ENCODE results near the gene ORM2. TPM values are rescaled to one million over a fixed set of nuclear protein-coding genes. Genes with fewer than 3 reads are reported as not detected.
"Not testable (repeated sequence)": the region's sequence is repeated elsewhere in the genome, so short reads cannot be mapped to it uniquely, and the experiment has no call there.

The ORM2 gene
- polyA plus RNA-seq, 1 of the 3 experiments (the other 2 are of a cell fraction) = not detected

GRCh38 chr9:114322831-114323531 lies 6.7 kb upstream of the ORM2 start, which contains the start of gene ORM1:
Gene ORM1, plus strand, starts transcription at chr9:114323098. Its CDS starts 36 bp downstream, at chr9:114323134.
- H3K9me3 ChIP-seq; H4K20me1 ChIP-seq (ENCODE audit: insufficient read depth); H3K79me2 ChIP-seq (ENCODE audit: insufficient read depth); H3K27ac ChIP-seq (ENCODE audit: low read depth in 2 of 2, low read length in 1 of 2); CTCF ChIA-PET; POLR2A ChIA-PET; H3F3A ChIP-seq (replicated peaks; ENCODE audit: insufficient read depth); H3K4me1 ChIP-seq (ENCODE audit: control insufficient read depth in 1 of 2, insufficient read depth in 2 of 2, low read depth in 1 of 2, low read length in 1 of 2); H3K36me3 ChIP-seq (replicated peaks in 1 of 2; ENCODE audit: control insufficient read depth in 1 of 2, insufficient read depth in 2 of 2, low read length in 1 of 2); H3K9ac ChIP-seq; H3K27me3 ChIP-seq (ENCODE audit: insufficient read depth); H3K9me2 ChIP-seq; H2AFZ ChIP-seq (ENCODE audit: low read depth); H3K4me3 ChIP-seq (ENCODE audit: low read depth in 2 of 2, low read length in 1 of 2); DNase-seq; H3K4me2 ChIP-seq: not testable (repeated sequence)
- WGBS (ENCODE audit: low lambda C conversion rate) = 90% methylated on average over 2 of the region's 15 CpGs

- 77% methylated on average over 6 of the region's 6 CpGs for WGBS (ENCODE audit: low lambda C conversion rate)
- H3K4me2 ChIP-seq; CTCF ChIA-PET; H3K4me3 ChIP-seq (ENCODE audit: low read depth in 2 of 2, low read length in 1 of 2); H3K36me3 ChIP-seq (replicated peaks in 1 of 2; ENCODE audit: control insufficient read depth in 1 of 2, insufficient read depth in 2 of 2, low read length in 1 of 2); H3F3A ChIP-seq (replicated peaks; ENCODE audit: insufficient read depth); POLR2A ChIA-PET; H3K79me2 ChIP-seq (ENCODE audit: insufficient read depth); H2AFZ ChIP-seq (ENCODE audit: low read depth); H3K4me1 ChIP-seq (ENCODE audit: control insufficient read depth in 1 of 2, insufficient read depth in 2 of 2, low read depth in 1 of 2, low read length in 1 of 2); H3K27me3 ChIP-seq (ENCODE audit: insufficient read depth); H3K9ac ChIP-seq; H3K9me2 ChIP-seq; H4K20me1 ChIP-seq (ENCODE audit: insufficient read depth); H3K9me3 ChIP-seq; DNase-seq; H3K27ac ChIP-seq (ENCODE audit: low read depth in 2 of 2, low read length in 1 of 2): not testable (repeated sequence)
Measured at GRCh38 chr9:114323849-114324248, 5.8 kb upstream of the ORM2 start.

GRCh38 chr9:114324492-114324891 lies 5.2 kb upstream of the ORM2 start:
- Histone ChIP-seq H3K27ac (ENCODE audit: low read depth in 2 of 2, low read length in 1 of 2) (no peak overlapping the region), H3K27me3 (ENCODE audit: insufficient read depth) (no peaks in the 10 kb centered on the region), H4K20me1 (ENCODE audit: insufficient read depth) (no peaks in the 10 kb centered on the region), H3K4me3 (ENCODE audit: low read depth in 2 of 2, low read length in 1 of 2) (no peak overlapping the region), H3F3A (replicated peaks; ENCODE audit: insufficient read depth) (peaks cover 7% of the 10 kb centered on the region), H3K4me2 (no peak overlapping the region), H3K9ac (no peak overlapping the region), H3K9me2 (no peaks in the 10 kb centered on the region), H3K4me1 (ENCODE audit: control insufficient read depth in 1 of 2, insufficient read depth in 2 of 2, low read depth in 1 of 2, low read length in 1 of 2) (no peaks in the 10 kb centered on the region; a peak in 1 of 4 replicates), H3K36me3 (replicated peaks in 1 of 2; ENCODE audit: control insufficient read depth in 1 of 2, insufficient read depth in 2 of 2, low read length in 1 of 2) (no peaks in the 10 kb centered on the region), H2AFZ (ENCODE audit: low read depth) (no peak overlapping the region), H3K79me2 (ENCODE audit: insufficient read depth) (no peaks in the 10 kb centered on the region), H3K9me3 (no peaks in the 10 kb centered on the region)
- ChIA-PET CTCF (no interaction called here), POLR2A (no interaction called here)
- TF ChIP-seq RFX5 (IDR thresholded peaks at IDR 0.05; ENCODE audit: low read length) (no peak), EP300 (IDR thresholded peaks at IDR 0.05; ENCODE audit: borderline replicate concordance in 1 of 2, low read depth in 1 of 2, low read length in 1 of 2) (no peak), SIN3A (IDR thresholded peaks at IDR 0.05; ENCODE audit: borderline replicate concordance, low read depth, low read length) (no peak)
- 90% methylated on average over 3 of the region's 8 CpGs for WGBS (ENCODE audit: low lambda C conversion rate)
- no peak for DNase-seq

- H3K4me1 ChIP-seq (ENCODE audit: control insufficient read depth in 1 of 2, insufficient read depth in 2 of 2, low read depth in 1 of 2, low read length in 1 of 2); CTCF ChIA-PET; H3K9ac ChIP-seq; H3F3A ChIP-seq (replicated peaks; ENCODE audit: insufficient read depth); H3K27ac ChIP-seq (ENCODE audit: low read depth in 2 of 2, low read length in 1 of 2); POLR2A ChIA-PET; H3K4me2 ChIP-seq; DNase-seq; H3K36me3 ChIP-seq (replicated peaks in 1 of 2; ENCODE audit: control insufficient read depth in 1 of 2, insufficient read depth in 2 of 2, low read length in 1 of 2); H2AFZ ChIP-seq (ENCODE audit: low read depth); H3K4me3 ChIP-seq (ENCODE audit: low read depth in 2 of 2, low read length in 1 of 2); H4K20me1 ChIP-seq (ENCODE audit: insufficient read depth); H3K9me3 ChIP-seq; H3K9me2 ChIP-seq; H3K27me3 ChIP-seq (ENCODE audit: insufficient read depth); H3K79me2 ChIP-seq (ENCODE audit: insufficient read depth): not testable (repeated sequence)
- WGBS (ENCODE audit: low lambda C conversion rate) = 86% methylated on average over 7 of the region's 9 CpGs
Measured at GRCh38 chr9:114324965-114325364, 4.7 kb upstream of the ORM2 start.

- DNase-seq, POLR2A ChIA-PET: not testable (repeated sequence)
- 74% methylated on average over 3 of the region's 3 CpGs for WGBS (ENCODE audit: low lambda C conversion rate)
Measured at GRCh38 chr9:114325684-114326254, 3.9 kb upstream of the ORM2 start.

More at GRCh38 chr9:114325684-114326254, 3.9 kb upstream of the ORM2 start:
- H3K4me2 ChIP-seq; H3K9ac ChIP-seq; H3K4me3 ChIP-seq (ENCODE audit: low read depth in 2 of 2, low read length in 1 of 2); H3K36me3 ChIP-seq (replicated peaks in 1 of 2; ENCODE audit: control insufficient read depth in 1 of 2, insufficient read depth in 2 of 2, low read length in 1 of 2); H4K20me1 ChIP-seq (ENCODE audit: insufficient read depth); H2AFZ ChIP-seq (ENCODE audit: low read depth); H3K4me1 ChIP-seq (ENCODE audit: control insufficient read depth in 1 of 2, insufficient read depth in 2 of 2, low read depth in 1 of 2, low read length in 1 of 2); H3K27ac ChIP-seq (ENCODE audit: low read depth in 2 of 2, low read length in 1 of 2); H3K27me3 ChIP-seq (ENCODE audit: insufficient read depth); H3F3A ChIP-seq (replicated peaks; ENCODE audit: insufficient read depth); H3K9me3 ChIP-seq; CTCF ChIA-PET; H3K9me2 ChIP-seq; H3K79me2 ChIP-seq (ENCODE audit: insufficient read depth): not testable (repeated sequence)

All from SK-N-SH (cell line).